Measurements from ENCODE around the gene AP3S2.
"Not testable (repeated sequence)": the region's sequence is repeated elsewhere in the genome, so short reads cannot be mapped to it uniquely, and the experiment has no call there.

DNA sequence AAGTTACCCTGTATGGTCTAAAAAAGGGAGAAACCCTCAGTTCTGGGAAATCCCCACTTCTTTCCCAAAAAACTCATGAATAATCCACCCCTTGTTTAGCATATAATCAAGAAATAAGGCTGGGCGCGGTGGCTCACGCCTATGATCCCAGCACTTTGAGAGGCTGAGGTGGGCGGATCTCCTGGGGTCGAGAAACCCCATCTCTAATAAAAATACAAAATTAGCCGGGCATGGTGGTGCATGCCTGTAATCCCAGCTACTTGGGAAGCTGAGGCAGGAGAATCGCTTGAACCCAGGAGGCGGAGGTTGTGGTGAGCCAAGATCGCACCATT is 111.2 kb downstream of the AP3S2 start:
- TF ChIP-seq, protein P1, sequence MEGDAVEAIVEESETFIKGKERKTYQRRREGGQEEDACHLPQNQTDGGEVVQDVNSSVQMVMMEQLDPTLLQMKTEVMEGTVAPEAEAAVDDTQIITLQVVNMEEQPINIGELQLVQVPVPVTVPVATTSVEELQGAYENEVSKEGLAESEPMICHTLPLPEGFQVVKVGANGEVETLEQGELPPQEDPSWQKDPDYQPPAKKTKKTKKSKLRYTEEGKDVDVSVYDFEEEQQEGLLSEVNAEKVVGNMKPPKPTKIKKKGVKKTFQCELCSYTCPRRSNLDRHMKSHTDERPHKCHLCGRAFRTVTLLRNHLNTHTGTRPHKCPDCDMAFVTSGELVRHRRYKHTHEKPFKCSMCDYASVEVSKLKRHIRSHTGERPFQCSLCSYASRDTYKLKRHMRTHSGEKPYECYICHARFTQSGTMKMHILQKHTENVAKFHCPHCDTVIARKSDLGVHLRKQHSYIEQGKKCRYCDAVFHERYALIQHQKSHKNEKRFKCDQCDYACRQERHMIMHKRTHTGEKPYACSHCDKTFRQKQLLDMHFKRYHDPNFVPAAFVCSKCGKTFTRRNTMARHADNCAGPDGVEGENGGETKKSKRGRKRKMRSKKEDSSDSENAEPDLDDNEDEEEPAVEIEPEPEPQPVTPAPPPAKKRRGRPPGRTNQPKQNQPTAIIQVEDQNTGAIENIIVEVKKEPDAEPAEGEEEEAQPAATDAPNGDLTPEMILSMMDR (IDR thresholded peaks at IDR 0.05): not testable (repeated sequence)
- not testable (repeated sequence) for TF ChIP-seq POLR2A (IDR thresholded peaks at IDR 0.05)

All from testis (tissue), 2 donors.